Fibroblast of lung (primary cell): ENCODE data around the gene DDAH2.

Source experiments
- EZH2 ChIP-seq: IDR thresholded peaks from 2 replicates; pipeline ENCODE4 v1.5.1; 2012; ENCODE audit warnings: low read length, control low read depth, mild to moderate bottlenecking; ENCODE audit errors: missing control alignments
- TF ChIP-seq, protein P1 (sequence below), 2 donors: IDR thresholded peaks in 1 of 2; conservative IDR thresholded peaks in 1 of 2; 1 replicate in 1 of 2; 2 replicates in 1 of 2; pipeline ENCODE4 v1.5.1; 2011 to 2012; ENCODE audit warnings: low read length in 2 of 2, control low read depth in 1 of 2, inconsistent platforms in 1 of 2, low read depth in 1 of 2, mild to moderate bottlenecking in 1 of 2

DNA sequence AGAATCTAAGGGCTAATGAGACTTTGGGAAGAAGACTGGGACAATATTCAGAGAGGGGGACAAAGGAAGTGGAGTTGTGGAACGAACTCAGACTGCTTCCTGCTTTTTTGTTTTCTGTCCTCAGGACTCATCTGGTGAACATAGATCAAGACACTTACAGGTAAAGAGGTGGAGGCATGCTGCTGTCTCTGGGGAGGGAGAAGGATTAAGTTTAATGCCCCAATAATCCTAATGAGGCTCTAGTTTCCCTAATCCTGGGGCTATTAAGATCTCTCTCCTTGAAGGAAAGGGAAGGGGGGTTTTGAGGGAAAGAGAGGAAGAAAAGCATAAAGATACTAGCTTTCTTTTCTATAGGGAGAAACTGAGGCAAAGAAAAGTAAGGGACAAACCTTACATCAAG is 15.3 kb upstream of the DDAH2 start:
- TF ChIP-seq, protein P1, sequence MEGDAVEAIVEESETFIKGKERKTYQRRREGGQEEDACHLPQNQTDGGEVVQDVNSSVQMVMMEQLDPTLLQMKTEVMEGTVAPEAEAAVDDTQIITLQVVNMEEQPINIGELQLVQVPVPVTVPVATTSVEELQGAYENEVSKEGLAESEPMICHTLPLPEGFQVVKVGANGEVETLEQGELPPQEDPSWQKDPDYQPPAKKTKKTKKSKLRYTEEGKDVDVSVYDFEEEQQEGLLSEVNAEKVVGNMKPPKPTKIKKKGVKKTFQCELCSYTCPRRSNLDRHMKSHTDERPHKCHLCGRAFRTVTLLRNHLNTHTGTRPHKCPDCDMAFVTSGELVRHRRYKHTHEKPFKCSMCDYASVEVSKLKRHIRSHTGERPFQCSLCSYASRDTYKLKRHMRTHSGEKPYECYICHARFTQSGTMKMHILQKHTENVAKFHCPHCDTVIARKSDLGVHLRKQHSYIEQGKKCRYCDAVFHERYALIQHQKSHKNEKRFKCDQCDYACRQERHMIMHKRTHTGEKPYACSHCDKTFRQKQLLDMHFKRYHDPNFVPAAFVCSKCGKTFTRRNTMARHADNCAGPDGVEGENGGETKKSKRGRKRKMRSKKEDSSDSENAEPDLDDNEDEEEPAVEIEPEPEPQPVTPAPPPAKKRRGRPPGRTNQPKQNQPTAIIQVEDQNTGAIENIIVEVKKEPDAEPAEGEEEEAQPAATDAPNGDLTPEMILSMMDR (conservative IDR thresholded peaks at IDR 0.05 in 1 of 2, IDR thresholded peaks at IDR 0.05 in 1 of 2; ENCODE audit: low read depth in 1 of 2, low read length in 2 of 2), result no peak
- no peak for TF ChIP-seq EZH2
